K562 (cell line): ENCODE measurements around the gene KIT.

ENCODE experiments used
- BACH1 ChIP-seq: fragments of 200-800 bp; sonication (Bioruptor generic); IDR thresholded peaks from 2 replicates; pipeline ENCODE4 v1.6.1; 2016; ENCODE audit warnings: missing genetic modification characterization, missing compliant biosample characterization
- CREB5 ChIP-seq: fragments of 250-450 bp; sonication (Bioruptor Pico); IDR thresholded peaks from 2 replicates; pipeline ENCODE4 v1.5.0; 2020; ENCODE audit warnings: mild to moderate bottlenecking
- GABPA ChIP-seq: fragments of 200-800 bp; sonication (Bioruptor generic); conservative IDR thresholded peaks from 2 replicates; pipeline ENCODE4 v1.6.1; 2016; ENCODE audit warnings: low read depth, missing genetic modification characterization, missing compliant biosample characterization
- HES1 ChIP-seq: fragments of 450-650 bp; IDR thresholded peaks from 2 replicates; pipeline ENCODE4 v1.6.1; 2016; ENCODE audit warnings: low read depth, mild to moderate bottlenecking, moderate library complexity
- PPARD ChIP-seq: fragments of 250-450 bp; sonication (Bioruptor Pico); IDR thresholded peaks from 2 replicates; pipeline ENCODE4 v1.8.0; 2022; ENCODE audit warnings: inconsistent platforms, mild to moderate bottlenecking, moderate library complexity
- PTBP1 ChIP-seq: fragments of 200-400 bp; formaldehyde crosslinking; IDR thresholded peaks from 2 replicates; pipeline ENCODE4 v1.6.1; 2017; ENCODE audit warnings: low read depth, low read length
- YY1 ChIP-seq, 3 experiments: IDR thresholded peaks; 2 replicates each; pipeline ENCODE4 v1.6.1; 2011; ENCODE audit warnings: low read length in 2 of 3, mild to moderate bottlenecking in 2 of 3, moderate library complexity in 2 of 3, borderline replicate concordance in 1 of 3, control low read depth in 1 of 3, low read depth in 1 of 3; ENCODE audit not compliant: insufficient read depth in 3 of 3, insufficient replicate concordance in 2 of 3, control insufficient read depth in 1 of 3, insufficient read length in 1 of 3; ENCODE audit errors: extremely low read depth in 1 of 3
- ZBTB2 ChIP-seq: fragments of 450-650 bp; IDR thresholded peaks from 2 replicates; pipeline ENCODE4 v1.6.1; 2016; ENCODE audit warnings: antibody characterized with exemption
- ZBTB34 ChIP-seq: fragments of 250-450 bp; sonication (Bioruptor Pico); IDR thresholded peaks from 2 replicates; pipeline ENCODE4 v1.8.0; 2021; ENCODE audit warnings: mild to moderate bottlenecking, moderate library complexity
- ZNF143 ChIP-seq: sonication (generic); formaldehyde crosslinking; IDR thresholded peaks from 2 replicates; pipeline ENCODE4 v1.9.0; 2022; ENCODE audit warnings: mild to moderate bottlenecking, missing genetic modification reagents
- ZNF280A ChIP-seq: fragments of 450-650 bp; IDR thresholded peaks from 2 replicates; pipeline ENCODE4 v1.6.1; 2018; ENCODE audit warnings: mild to moderate bottlenecking, low read depth; ENCODE audit not compliant: partially characterized antibody
- ZNF282 ChIP-seq: sonication (generic); formaldehyde crosslinking; IDR thresholded peaks from 2 replicates; pipeline ENCODE4 v1.8.1; 2023; ENCODE audit warnings: missing genetic modification reagents

- TF ChIP-seq ZNF280A (no peak), YY1 (IDR thresholded peaks at IDR 0.05; ENCODE audit: borderline replicate concordance in 1 of 3, control insufficient read depth in 1 of 3, extremely low read depth in 1 of 3, insufficient read depth in 3 of 3, insufficient read length in 1 of 3, insufficient replicate concordance in 2 of 3, low read depth in 1 of 3, low read length in 2 of 3) (no peak), BACH1 (tag) (no peak), PPARD (CRISPR knock-in tag) (no peak), CREB5 (CRISPR knock-in tag) (no peak), GABPA (tag) (no peak), ZBTB2 (no peak), HES1 (no peak), PTBP1 (no peak), ZNF143 (CRISPR knock-in tag) (no peak), ZNF282 (CRISPR knock-in tag) (no peak), ZBTB34 (CRISPR knock-in tag) (no peak)
These were observed 125.8 kb downstream of the KIT start for GRCh38 chr4:54783402-54784110.
